ENCODE measurements around the gene FECH.

FECH gene

DNA sequence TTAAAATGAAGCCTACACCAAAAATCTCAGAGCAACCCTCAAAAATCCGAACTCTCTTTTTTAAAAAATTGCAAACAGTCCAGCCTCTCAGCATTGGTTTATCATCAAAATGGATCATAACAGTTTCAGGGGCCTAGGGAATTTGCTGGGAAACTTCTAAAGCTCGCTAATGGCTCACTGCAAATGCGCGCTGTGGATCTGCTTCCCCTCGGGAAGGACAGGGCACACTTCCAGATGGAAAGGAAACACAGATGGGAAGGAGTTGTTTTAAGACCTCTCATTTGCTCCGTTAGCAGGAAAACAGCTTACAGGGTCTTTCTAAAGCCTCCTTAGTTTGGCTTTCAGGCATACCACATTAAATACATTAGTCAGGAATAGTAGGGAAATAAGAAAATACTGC lies 27.2 kb downstream of the FECH start:
- TF ChIP-seq POLR2A (IDR thresholded peaks at IDR 0.05; ENCODE audit: low read depth, low read length), result no peak
- no peak for TF ChIP-seq SPI1 (IDR thresholded peaks at IDR 0.05; ENCODE audit: low read depth, low read length)
- no peak for TF ChIP-seq TAF1 (IDR thresholded peaks at IDR 0.05; ENCODE audit: low read depth, low read length)
- TF ChIP-seq POLR2AphosphoS5 (IDR thresholded peaks at IDR 0.05; ENCODE audit: low read depth, low read length), result no peak
- TF ChIP-seq POU2F2 (IDR thresholded peaks at IDR 0.05; ENCODE audit: low read depth, low read length), result no peak
- no peak for TF ChIP-seq PAX5 (IDR thresholded peaks at IDR 0.05; ENCODE audit: insufficient read depth, low read length, severe bottlenecking)
- FAIRE-seq (no peak), DNase-seq (ENCODE audit: insufficient read length, low spot score) (no peak)

GRCh38 chr18:57555134-57555533 lies 31.4 kb downstream of the FECH start:
- TF ChIP-seq PAX5 (IDR thresholded peaks at IDR 0.05; ENCODE audit: insufficient read depth, low read length, severe bottlenecking), result no peak
- no peak for TF ChIP-seq POU2F2 (IDR thresholded peaks at IDR 0.05; ENCODE audit: low read depth, low read length)
- TF ChIP-seq POLR2AphosphoS5 (IDR thresholded peaks at IDR 0.05; ENCODE audit: low read depth, low read length), result no peak
- no peak for TF ChIP-seq POLR2A (IDR thresholded peaks at IDR 0.05; ENCODE audit: low read depth, low read length)
- peak; percentile 59 for TF ChIP-seq SPI1 (IDR thresholded peaks at IDR 0.05; ENCODE audit: low read depth, low read length)
- DNase-seq (ENCODE audit: insufficient read length, low spot score) (no peak), FAIRE-seq (no peak)

DNA sequence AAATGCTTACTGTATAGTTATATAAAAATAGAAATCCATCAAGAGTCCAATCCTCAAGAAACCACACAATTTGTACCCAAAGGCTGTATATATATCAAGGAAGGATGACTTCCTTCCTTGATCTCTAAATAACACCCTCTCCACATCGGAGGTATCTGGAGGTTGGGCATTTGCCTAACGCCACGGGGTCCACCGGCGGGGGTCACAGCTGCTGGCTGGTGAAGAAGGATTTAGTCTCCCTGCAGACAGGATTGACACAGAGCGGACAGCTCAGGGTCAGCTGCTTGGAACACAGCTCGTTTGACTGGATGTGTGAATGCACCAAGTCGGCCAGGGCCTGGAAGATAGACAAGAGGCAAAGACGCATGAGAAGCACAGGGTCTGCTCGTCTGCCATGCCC lies 36.0 kb downstream of the FECH start:
- TF ChIP-seq TAF1 (IDR thresholded peaks at IDR 0.05; ENCODE audit: low read depth, low read length) (no peak), POLR2A (IDR thresholded peaks at IDR 0.05; ENCODE audit: low read depth, low read length) (no peak), PAX5 (IDR thresholded peaks at IDR 0.05; ENCODE audit: insufficient read depth, low read length, severe bottlenecking) (no peak), POU2F2 (IDR thresholded peaks at IDR 0.05; ENCODE audit: low read depth, low read length) (no peak), POLR2AphosphoS5 (IDR thresholded peaks at IDR 0.05; ENCODE audit: low read depth, low read length) (no peak), SPI1 (IDR thresholded peaks at IDR 0.05; ENCODE audit: low read depth, low read length) (no peak)
- DNase-seq (ENCODE audit: insufficient read length, low spot score), result no peak
- no peak for FAIRE-seq

- DNase-seq (ENCODE audit: insufficient read length, low spot score) (no peak), FAIRE-seq (no peak)
- no peak for TF ChIP-seq PAX5 (IDR thresholded peaks at IDR 0.05; ENCODE audit: insufficient read depth, low read length, severe bottlenecking)
Observed at GRCh38 chr18:57547260-57547659, 39.2 kb downstream of the FECH start.

- FAIRE-seq, result peak; percentile 50
Observed at GRCh38 chr18:57544936-57545660, 41.4 kb downstream of the FECH start.

GRCh38 chr18:57543560-57543959 lies 42.9 kb downstream of the FECH start:
- FAIRE-seq (no peak), DNase-seq (ENCODE audit: insufficient read length, low spot score) (no peak)
- TF ChIP-seq POU2F2 (IDR thresholded peaks at IDR 0.05; ENCODE audit: low read depth, low read length) (no peak), POLR2AphosphoS5 (IDR thresholded peaks at IDR 0.05; ENCODE audit: low read depth, low read length) (no peak), SPI1 (IDR thresholded peaks at IDR 0.05; ENCODE audit: low read depth, low read length) (no peak), TAF1 (IDR thresholded peaks at IDR 0.05; ENCODE audit: low read depth, low read length) (no peak), PAX5 (IDR thresholded peaks at IDR 0.05; ENCODE audit: insufficient read depth, low read length, severe bottlenecking) (no peak), POLR2A (IDR thresholded peaks at IDR 0.05; ENCODE audit: low read depth, low read length) (no peak)

More at GRCh38 chr18:57544936-57545660, 41.4 kb downstream of the FECH start:
- TF ChIP-seq POLR2A (IDR thresholded peaks at IDR 0.05; ENCODE audit: low read depth, low read length), result no peak
- peak; percentile 90 for TF ChIP-seq SPI1 (IDR thresholded peaks at IDR 0.05; ENCODE audit: low read depth, low read length)
- no peak for DNase-seq (ENCODE audit: insufficient read length, low spot score)

GRCh38 chr18:57542812-57543427 lies 43.6 kb downstream of the FECH start:
- DNase-seq (ENCODE audit: insufficient read length, low spot score) (no peak), FAIRE-seq (no peak)
- TF ChIP-seq PAX5 (IDR thresholded peaks at IDR 0.05; ENCODE audit: insufficient read depth, low read length, severe bottlenecking), result no peak
- TF ChIP-seq POLR2A (IDR thresholded peaks at IDR 0.05; ENCODE audit: low read depth, low read length), result no peak
- TF ChIP-seq POLR2AphosphoS5 (IDR thresholded peaks at IDR 0.05; ENCODE audit: low read depth, low read length), result no peak
- TF ChIP-seq POU2F2 (IDR thresholded peaks at IDR 0.05; ENCODE audit: low read depth, low read length), result no peak
- TF ChIP-seq SPI1 (IDR thresholded peaks at IDR 0.05; ENCODE audit: low read depth, low read length), result no peak
- TF ChIP-seq TAF1 (IDR thresholded peaks at IDR 0.05; ENCODE audit: low read depth, low read length), result no peak

GRCh38 chr18:57542126-57542525 lies 44.4 kb downstream of the FECH start:
- TF ChIP-seq POU2F2 (IDR thresholded peaks at IDR 0.05; ENCODE audit: low read depth, low read length) (no peak), SPI1 (IDR thresholded peaks at IDR 0.05; ENCODE audit: low read depth, low read length) (no peak), POLR2A (IDR thresholded peaks at IDR 0.05; ENCODE audit: low read depth, low read length) (no peak), PAX5 (IDR thresholded peaks at IDR 0.05; ENCODE audit: insufficient read depth, low read length, severe bottlenecking) (no peak), TAF1 (IDR thresholded peaks at IDR 0.05; ENCODE audit: low read depth, low read length) (no peak), POLR2AphosphoS5 (IDR thresholded peaks at IDR 0.05; ENCODE audit: low read depth, low read length) (no peak)
- no peak for DNase-seq (ENCODE audit: insufficient read length, low spot score)
- no peak for FAIRE-seq

- no peak for TF ChIP-seq PAX5 (IDR thresholded peaks at IDR 0.05; ENCODE audit: insufficient read depth, low read length, severe bottlenecking)
- TF ChIP-seq SPI1 (IDR thresholded peaks at IDR 0.05; ENCODE audit: low read depth, low read length), result no peak
- no peak for TF ChIP-seq POLR2AphosphoS5 (IDR thresholded peaks at IDR 0.05; ENCODE audit: low read depth, low read length)
- TF ChIP-seq POLR2A (IDR thresholded peaks at IDR 0.05; ENCODE audit: low read depth, low read length), result no peak
- TF ChIP-seq TAF1 (IDR thresholded peaks at IDR 0.05; ENCODE audit: low read depth, low read length), result no peak
- TF ChIP-seq POU2F2 (IDR thresholded peaks at IDR 0.05; ENCODE audit: low read depth, low read length), result no peak
- DNase-seq (ENCODE audit: insufficient read length, low spot score) (no peak), FAIRE-seq (no peak)
Observed at GRCh38 chr18:57539702-57540101, 46.8 kb downstream of the FECH start.

- no peak for FAIRE-seq
- DNase-seq (ENCODE audit: insufficient read length, low spot score), result no peak
- TF ChIP-seq POLR2AphosphoS5 (IDR thresholded peaks at IDR 0.05; ENCODE audit: low read depth, low read length), result no peak
- no peak for TF ChIP-seq PAX5 (IDR thresholded peaks at IDR 0.05; ENCODE audit: insufficient read depth, low read length, severe bottlenecking)
- no peak for TF ChIP-seq SPI1 (IDR thresholded peaks at IDR 0.05; ENCODE audit: low read depth, low read length)
- no peak for TF ChIP-seq POLR2A (IDR thresholded peaks at IDR 0.05; ENCODE audit: low read depth, low read length)
- no peak for TF ChIP-seq POU2F2 (IDR thresholded peaks at IDR 0.05; ENCODE audit: low read depth, low read length)
- no peak for TF ChIP-seq TAF1 (IDR thresholded peaks at IDR 0.05; ENCODE audit: low read depth, low read length)
Observed at GRCh38 chr18:57538614-57539013, 47.9 kb downstream of the FECH start.
